ENCODE data around the gene RWDD4.

Gene RWDD4

DNA sequence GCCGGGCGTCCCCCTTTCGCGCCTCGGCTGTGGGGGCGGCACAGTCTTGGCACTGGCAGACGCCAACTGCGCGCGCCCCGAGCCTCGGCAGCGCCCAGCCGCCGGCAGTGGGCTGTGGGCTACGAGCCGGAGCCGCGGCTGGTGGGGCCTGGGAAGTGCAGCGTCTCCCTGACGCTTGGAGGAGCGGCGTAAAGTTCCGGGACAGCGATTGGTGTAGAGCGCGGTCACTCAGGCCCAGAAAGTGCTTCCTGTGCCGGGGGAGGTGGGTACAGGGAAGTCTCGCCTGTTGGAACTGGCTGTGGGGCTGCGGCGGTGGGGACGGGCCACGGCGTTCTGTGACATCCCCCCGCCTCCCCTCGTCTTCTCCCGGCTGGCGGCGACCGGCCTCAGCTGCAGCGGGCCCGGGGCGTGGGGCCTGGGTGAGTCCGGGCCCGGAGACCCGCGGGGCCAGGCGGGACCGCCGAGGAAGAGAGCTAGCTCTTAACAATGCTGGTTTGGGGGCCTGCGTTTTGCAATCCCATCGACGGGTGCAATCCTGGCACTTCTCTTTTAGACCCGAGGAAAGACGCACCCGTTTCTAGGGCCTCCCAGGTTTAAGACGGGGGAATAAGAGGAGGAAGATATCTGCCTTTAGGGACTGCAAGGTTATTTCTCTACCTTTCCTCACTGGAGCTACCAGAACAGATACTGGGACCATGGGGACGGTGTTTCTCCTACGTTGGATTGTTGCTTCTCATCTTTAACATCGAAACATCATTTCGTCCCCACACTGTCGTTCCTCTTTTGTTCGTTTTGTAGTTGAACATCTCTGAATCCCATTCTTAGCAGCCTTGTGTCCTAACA is at the start of gene RWDD4, which contains the start of gene TRAPPC11:
Gene RWDD4 (minus strand): TSS at position 157 of the 843 bp plus-strand sequence. CDS start 233 bp downstream, outside the sequence.
Gene TRAPPC11 (plus strand): TSS at position 265 of the 843 bp plus-strand sequence. CDS start 4,575 bp downstream, outside the sequence.
- DNase-seq = peak; percentile 82 to 83

GRCh38 chr4:183702492-183702891 is 43.5 kb upstream of the RWDD4 start:
- no peak for DNase-seq

DNA sequence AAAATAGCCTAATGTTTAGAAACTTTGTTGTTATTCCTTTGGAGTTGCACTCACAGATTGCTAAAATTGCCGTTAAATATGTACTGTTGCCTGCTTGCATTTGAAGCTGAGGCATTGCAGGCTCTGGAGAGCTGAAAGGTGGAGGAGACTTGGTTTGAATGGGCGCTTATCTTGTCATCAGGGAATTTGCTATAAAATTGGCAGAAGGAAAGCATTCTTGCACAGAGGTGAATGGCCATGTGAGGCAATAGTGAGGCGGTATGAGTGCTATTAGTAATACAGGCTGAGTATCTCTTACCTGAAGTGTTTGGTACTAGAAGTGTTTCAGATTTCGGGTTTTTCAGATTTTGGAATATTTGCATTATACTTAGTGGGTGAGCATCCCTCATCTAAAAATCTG is 41.4 kb upstream of the RWDD4 start:
- DNase-seq = no peak

GRCh38 chr4:183698909-183699308 is 39.9 kb upstream of the RWDD4 start:
- DNase-seq = no peak

DNA sequence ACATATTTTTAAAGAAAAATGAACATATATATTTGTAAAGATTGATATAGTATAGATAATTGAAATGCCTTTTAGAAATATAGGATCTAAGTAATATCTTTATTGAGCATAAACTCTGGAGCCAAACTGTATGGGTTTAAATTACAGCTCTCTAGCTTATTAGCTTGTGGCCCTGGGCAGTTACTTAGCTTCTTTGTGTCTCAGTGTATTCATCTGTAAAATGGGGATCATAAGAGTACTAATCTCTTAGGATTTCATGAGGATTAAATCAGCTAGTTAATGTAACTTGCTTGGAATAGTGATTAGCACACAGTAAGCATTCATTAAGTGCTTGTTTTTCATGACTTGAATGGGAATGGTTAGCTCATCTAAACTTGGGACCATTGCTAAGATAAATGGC is 32.9 kb upstream of the RWDD4 start:
- no peak for DNase-seq

DNA sequence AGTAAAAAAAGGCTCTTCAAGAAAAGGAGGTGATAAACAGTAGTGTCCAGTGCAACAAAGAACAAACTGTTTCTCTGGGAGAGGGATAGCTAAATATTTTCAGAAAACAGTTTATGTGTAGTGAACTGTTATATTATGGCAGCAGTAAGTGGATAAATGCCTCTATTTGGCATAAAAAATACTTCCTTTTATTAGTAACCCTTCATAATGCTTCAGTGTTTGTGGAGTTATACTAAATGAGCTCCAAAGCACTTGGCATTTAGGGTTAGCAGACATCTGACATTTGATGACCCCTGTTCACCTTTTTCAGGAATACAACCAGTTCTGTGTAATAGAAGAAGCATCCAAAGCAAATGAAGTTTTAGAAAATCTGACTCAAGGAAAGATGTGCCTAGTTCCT is 32.0 kb upstream of the RWDD4 start:
- no peak for DNase-seq

DNA sequence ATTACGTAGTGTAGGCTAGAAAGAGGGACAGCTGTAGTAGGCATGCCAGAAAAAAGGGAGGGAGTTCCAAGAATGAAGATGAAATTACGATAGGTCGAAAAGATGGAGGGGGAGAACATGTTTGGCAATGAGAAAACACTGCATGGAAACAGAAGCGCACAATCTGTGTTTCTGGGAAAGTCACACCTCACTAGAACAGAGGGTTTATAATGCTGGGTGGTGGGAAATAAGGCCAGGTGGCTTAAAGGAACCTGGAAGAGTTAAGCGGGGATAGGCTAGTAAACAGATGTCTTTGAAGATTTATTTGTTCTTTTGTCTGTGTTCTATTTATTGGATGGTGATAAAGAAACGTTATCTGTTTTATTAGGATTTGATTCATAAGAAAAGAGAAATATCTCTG is 29.2 kb upstream of the RWDD4 start:
- DNase-seq = no peak

GRCh38 chr4:183686461-183686860 is 27.5 kb upstream of the RWDD4 start:
- DNase-seq = no peak

DNA sequence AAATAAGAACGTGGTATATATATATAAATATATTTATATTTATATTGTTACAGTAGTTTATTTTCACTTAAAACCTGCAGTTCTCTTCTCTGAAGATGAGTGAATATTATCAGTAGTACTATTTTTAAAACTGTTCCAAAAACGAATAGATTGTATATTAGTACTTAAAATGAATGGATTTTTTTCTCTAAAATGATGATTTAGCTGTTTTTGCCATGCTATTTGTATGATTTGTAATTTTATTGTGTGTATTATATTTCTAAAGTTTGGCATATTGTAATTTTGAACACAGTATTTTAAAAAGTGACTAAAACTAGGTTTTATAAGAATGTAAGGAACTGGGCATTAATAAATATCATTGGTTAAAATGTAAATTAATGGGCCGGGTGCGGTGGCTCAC is 22.1 kb upstream of the RWDD4 start:
- DNase-seq = no peak

- no peak for DNase-seq
Observed at GRCh38 chr4:183675625-183676024, 16.6 kb upstream of the RWDD4 start.

GRCh38 chr4:183674153-183674552 is 15.2 kb upstream of the RWDD4 start:
- DNase-seq = no peak

- no peak for DNase-seq
Observed at GRCh38 chr4:183670960-183671555, 12.1 kb upstream of the RWDD4 start.

DNA sequence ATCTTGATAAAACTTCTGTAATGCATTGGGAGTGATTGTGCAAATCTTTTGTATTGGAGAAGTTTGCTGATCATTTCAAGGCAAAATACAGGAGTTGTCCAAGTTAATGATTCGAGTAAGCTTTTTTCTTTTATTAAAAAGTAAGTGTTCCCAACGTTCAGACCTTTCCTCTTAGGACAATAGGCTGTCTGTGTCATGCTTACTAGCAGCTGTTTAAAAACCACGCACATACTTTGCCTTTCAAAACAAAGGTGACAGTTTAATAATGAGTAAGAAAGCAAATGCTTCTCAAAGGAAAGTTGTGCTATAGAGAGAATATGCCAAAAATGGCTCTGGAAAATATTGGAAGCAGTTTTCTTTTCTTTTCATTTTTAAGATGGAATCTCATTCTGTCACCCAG is 11.3 kb upstream of the RWDD4 start:
- DNase-seq = no peak

- DNase-seq = no peak
Observed at GRCh38 chr4:183666088-183666487, 7.1 kb upstream of the RWDD4 start.

DNA sequence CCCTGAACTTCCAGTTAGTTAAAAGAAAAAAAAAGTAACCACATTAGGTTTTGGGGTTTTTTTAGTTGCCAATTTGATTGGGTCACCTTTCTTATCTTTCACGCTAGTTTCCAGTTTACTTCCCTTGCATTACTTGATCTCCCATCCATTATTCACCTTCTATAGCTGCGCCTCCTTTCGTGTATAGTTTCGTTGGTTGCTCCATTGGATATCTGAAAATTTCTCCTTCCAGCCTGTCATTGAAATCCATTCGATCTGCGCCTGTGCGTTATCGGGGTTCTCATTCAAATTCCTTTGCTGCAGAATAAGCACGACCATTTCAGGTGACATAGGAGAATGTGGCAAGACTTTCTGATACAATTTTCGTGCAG is 872 bp upstream of the RWDD4 start:
- no peak for DNase-seq

- no peak for DNase-seq
Observed at GRCh38 chr4:183658362-183659028, 490 bp downstream of the RWDD4 start.

GRCh38 chr4:183657564-183657963 is 1.4 kb downstream of the RWDD4 start:
- DNase-seq = no peak

- no peak for DNase-seq
Observed at GRCh38 chr4:183645326-183645725, 13.7 kb downstream of the RWDD4 start.

- no peak for DNase-seq
Observed at GRCh38 chr4:183639291-183639690, 19.7 kb downstream of the RWDD4 start.

- no peak for DNase-seq
Observed at GRCh38 chr4:183638436-183638835, 20.5 kb downstream of the RWDD4 start.

DNA sequence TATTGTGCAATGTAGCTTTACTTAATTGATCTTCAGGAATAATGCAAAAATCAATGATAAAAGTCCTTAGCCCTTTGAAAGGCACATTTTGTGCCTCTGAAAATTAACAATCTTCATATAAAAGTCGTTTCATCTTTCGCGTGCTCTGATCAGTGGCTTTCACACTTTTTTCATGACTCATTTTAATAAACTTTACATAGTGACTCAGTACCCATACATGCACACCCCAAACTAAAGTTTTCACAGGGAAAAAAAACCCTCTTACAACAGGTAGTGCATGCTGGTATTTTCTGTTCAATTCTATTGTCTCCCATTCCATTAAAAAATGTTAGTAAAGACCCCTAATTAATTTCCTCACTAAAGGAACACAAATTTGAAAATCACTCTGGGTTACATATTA is 21.5 kb downstream of the RWDD4 start:
- no peak for DNase-seq

DNA sequence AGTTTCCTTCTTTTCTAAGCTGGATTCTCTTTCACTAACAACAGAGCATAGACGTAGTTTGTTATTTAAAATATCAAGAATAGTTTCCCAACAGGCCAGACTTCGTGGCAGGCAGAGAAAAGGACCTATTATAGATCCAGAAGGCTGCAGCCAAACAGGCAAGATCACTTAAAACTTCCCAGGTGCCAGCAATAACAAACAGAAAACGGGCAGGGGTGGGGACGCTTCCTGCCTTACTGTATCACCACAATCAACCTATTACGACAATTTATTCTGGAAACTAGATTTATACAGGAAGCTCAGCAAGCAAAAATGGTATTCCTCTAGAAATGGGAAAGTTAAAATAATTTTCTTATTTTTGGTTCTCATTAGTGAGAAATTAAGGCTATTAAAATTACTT is 22.1 kb downstream of the RWDD4 start:
- DNase-seq = no peak

GRCh38 chr4:183636503-183636902 is 22.5 kb downstream of the RWDD4 start:
- no peak for DNase-seq

- DNase-seq = no peak
Observed at GRCh38 chr4:183635741-183636140, 23.2 kb downstream of the RWDD4 start.
